ENCODE measurements around the gene ASIP. TPM values are rescaled to one million over a fixed set of nuclear protein-coding genes. Genes with fewer than 3 reads are reported as not detected.
A peak's percentile ranks its signal among the peaks of the same experiment; 100 is the strongest.

ASIP gene
- total RNA-seq, 1 experiment from 2014 or later: not detected

DNA sequence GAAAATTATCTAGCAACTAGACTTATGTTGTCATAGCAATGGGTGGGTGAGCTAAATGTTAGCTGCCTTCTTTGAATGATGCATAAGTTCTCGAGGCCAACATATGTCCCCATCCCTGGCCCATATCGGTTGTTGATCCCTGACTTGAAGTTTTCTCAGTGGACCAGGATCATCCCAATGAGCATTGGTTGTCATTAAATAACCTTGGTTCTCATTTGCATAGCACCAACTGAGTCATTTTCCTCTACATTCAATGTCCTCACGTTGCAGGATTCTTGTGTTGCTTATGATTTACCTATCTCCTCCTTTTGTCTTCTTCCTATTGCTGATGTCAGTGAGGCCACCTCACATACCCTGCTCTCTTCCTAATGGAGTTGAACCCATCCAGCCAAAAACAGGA is 74.0 kb downstream of the ASIP start:
- DNase-seq: no peak
- Histone ChIP-seq H3K36me3 (no peaks in the 10 kb centered on the region), H3K4me3 (no peak overlapping the region), H3K27me3 (no peaks in the 10 kb centered on the region), H3K9me3 (no peaks in the 10 kb centered on the region)

DNA sequence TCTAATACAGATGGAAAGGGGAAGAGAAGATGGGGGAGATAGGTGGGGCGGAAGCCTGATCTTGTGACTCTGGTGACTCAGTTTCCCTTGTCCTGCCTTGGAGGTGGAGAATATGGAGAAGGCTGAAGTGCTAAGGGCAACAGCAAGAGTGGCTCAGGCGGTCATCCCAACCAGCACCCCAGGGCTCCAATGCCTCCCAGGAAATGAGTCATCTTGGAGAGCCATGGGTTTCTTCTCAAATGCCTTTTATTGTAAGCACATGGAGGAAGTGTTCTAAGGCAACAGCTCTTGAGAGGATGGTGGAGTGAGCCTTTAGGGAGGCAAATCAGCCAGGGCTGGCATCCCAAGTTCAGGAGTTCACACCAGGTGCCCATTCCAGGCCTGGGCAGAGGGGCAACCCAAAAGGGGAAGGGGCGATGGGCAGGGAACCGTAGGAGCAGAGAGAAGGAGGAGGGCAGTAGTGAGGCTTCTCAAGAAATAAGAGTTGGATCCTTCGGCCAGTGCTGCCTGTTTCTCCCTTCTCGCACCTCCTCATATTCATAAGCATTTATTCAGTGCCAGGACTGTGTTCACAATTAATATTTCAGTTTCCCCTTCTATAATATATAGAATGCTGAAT is 75.1 kb downstream of the ASIP start:
- peak; percentile 76 for DNase-seq
- H3K36me3 ChIP-seq: no peaks in the 10 kb centered on the region

More for the DNA sequence above, 75.1 kb downstream of the ASIP start:
- H3K4me3 ChIP-seq: no peak overlapping the region
- H3K27me3 ChIP-seq: no peaks in the 10 kb centered on the region
- H3K9me3 ChIP-seq: no peaks in the 10 kb centered on the region

Other genes with a start within 250 kb of the ASIP start
- 181 and 241 TPM in 2 replicates for gene RALY, start 247.5 kb upstream of the ASIP start, total RNA-seq (2014; rRNA removed; shearing (Covaris generic); ENCODE audit: low replicate concordance)
- 198 and 276 TPM in 2 replicates for gene EIF2S2, start 129.2 kb upstream of the ASIP start, total RNA-seq (2014; rRNA removed; shearing (Covaris generic); ENCODE audit: low replicate concordance)
- gene AHCY, start 61.9 kb downstream of the ASIP start, total RNA-seq (2014; rRNA removed; shearing (Covaris generic); ENCODE audit: low replicate concordance): 151 and 216 TPM in 2 replicates
- gene ITCH, start 121.8 kb downstream of the ASIP start, total RNA-seq (2014; rRNA removed; shearing (Covaris generic); ENCODE audit: low replicate concordance): 26.2 and 47.8 TPM in 2 replicates

Measured in MG63 (cell line).